HG03060 (cell line): Measurements from ENCODE around the gene TMEM87B.

Experiments
- ATAC-seq: cut with Tn5 transposase; IDR thresholded peaks from one replicate; pipeline ENCODE4 v1.9.1; 2021; ENCODE audit warnings: low read depth, moderate number of reproducible peaks; ENCODE audit not compliant: unreplicated experiment

TMEM87B gene

DNA sequence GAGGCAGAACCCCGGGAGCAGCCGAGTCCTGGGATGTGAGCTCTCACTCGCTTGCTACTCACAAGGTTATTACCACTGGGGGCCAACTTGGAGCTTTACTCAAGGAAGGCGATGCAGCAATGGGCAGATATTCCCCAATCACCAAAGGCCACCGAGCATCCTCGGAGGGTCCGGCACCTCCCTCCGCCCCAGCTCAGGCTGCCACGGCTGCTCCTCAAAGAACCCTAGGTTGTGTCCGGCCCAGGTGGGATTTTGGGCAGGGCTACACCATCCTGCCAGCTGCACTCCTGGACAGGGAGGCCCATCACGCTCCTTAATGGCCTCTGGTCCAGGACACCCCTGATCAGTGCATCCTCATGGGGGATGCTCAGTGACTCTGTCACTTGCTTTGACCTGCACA lies 107.9 kb downstream of the TMEM87B start:
- no peak for ATAC-seq

DNA sequence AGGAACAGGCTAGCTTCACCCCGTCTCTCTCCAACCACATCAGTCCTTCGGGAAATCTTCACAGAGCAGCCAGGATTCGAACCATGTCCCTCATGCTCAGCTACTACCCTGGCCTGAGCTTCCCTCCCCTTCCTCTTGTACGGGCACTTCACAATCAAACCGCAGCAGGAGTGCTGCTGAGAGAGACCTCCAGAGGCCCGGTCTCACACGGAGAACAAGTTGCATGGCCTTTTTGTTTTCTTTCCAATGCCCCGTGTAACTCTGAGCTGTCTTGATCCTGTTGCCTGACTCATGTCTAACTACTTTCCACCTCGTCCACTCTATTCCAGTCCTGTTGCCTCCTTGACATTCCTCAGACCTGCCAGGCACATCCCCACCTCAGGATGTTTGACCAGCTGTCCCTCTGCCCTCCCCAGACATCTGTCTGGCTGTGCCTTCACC lies 108.5 kb downstream of the TMEM87B start:
- ATAC-seq = no peak

DNA sequence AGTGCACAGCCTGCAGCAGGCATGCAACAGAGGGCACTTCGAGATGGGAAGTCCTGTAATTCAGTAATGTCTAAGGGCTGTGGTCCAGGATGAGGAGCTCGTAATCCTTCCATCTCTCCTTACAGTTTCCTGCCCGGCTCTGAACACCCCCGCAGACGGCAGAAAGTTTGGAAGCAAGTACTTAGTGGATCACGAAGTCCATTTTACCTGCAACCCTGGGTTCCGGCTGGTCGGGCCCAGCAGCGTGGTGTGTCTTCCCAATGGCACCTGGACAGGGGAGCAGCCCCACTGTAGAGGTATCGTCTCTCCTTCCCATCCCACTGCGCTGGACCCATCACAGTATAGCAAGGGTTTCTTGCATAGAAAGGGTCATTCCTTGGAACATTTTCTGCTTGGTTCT lies 109.8 kb downstream of the TMEM87B start:
- no peak for ATAC-seq

DNA sequence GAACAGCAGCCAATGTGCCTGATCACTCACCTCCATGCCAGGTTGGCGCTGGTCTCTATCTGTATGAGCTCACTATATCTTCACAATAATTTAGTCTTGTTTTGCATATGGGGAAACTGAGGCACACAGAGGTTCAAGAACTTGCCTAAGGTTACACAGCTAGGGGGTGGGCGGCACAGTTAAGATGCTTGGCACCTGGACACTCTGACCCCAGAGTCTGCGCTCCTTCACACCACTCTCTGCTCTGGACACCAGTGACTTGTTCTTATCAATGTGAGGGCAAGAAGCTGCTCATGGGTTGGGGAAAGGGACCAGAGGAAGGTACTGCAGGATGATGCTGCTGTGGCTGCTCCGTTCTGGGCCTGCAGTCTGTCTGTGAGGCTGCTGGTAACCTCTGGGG lies 110.2 kb downstream of the TMEM87B start:
- ATAC-seq = no peak

DNA sequence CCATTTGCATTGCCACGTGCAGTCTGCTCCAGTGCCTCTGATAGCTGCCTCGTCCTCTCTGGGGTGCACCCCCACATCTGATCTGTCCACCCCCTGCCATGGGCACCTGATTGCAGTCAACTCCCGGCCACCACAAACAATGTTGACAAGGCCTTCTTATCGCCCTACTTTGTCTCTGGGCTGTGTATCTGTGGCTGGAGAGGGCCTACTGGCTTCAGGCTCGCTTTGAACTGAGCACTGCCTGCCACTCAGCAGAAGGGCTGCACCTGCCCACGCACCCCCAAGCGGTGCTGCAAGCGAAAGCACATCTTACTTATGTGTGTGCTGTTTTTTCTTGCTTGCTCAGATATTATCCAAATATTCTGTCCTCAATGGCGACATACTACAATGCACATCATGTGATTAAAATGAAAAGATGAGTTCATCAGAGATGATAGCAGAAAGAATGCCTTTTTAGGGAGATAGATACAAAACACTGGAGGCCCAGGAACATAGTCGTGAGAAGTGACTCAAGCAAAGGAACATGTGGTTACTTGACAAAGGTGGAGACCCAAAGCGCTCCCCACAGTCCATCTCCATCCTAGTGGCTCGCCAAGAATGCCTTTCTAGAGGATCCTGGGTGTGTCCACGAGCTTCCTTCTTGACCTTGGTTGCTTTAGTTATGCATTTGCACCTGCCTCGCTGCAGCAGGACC lies 111.9 kb downstream of the TMEM87B start:
- ATAC-seq = no peak

DNA sequence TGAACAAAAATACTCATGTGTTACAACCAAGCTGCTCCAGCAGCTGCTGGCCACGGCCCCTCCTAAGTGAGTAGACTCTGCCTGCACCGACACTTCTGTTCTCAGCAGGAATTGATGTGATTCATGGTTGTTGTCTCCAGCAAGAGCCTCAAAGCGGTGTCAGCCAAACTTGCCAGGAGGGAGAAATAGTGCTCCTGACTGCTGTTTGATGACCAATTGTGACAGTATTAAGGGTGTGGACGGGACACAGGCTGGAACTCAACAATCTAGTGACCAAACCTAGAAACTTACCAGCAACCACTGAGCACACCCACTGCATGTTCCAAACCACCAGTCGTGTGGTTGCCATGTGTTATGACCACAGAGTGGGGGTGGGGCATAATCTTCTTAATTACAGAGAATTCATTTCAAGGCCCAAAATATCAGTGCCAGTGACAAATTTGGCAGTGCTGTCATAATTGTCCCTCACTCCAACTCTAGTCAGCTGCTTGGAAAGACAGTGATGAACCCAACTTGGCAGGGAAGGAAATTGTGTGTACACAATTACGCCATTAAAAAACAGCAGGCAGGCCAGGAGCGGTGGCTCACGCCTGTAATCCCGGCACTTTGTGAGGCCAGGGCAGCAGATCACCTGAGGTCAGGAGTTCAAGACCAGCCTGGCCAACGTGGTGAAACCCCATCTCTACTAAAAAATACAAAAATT lies 113.5 kb downstream of the TMEM87B start:
- ATAC-seq = no peak
